GM21526 (cell line): Measurements from ENCODE around the gene TNFRSF8.

Source experiments
- ATAC-seq: cut with Tn5 transposase; IDR thresholded peaks from one replicate; pipeline ENCODE4 v1.9.1; 2021; ENCODE audit warnings: moderate library complexity; ENCODE audit not compliant: unreplicated experiment, low FRiP score

Gene TNFRSF8

GRCh38 chr1:12059722-12060464 is 3.2 kb upstream of the TNFRSF8 start:
- no peak for ATAC-seq

GRCh38 chr1:12060500-12060899 is 2.6 kb upstream of the TNFRSF8 start:
- no peak for ATAC-seq

GRCh38 chr1:12064073-12064969 is 1.2 kb downstream of the TNFRSF8 start:
- ATAC-seq = no peak

- no peak for ATAC-seq
Observed at GRCh38 chr1:12065872-12066271, 2.8 kb downstream of the TNFRSF8 start.

GRCh38 chr1:12067900-12068821 is 5.1 kb downstream of the TNFRSF8 start:
- no peak for ATAC-seq

- no peak for ATAC-seq
Observed at GRCh38 chr1:12069623-12070244, 6.6 kb downstream of the TNFRSF8 start.

GRCh38 chr1:12071892-12072291 is 8.8 kb downstream of the TNFRSF8 start:
- ATAC-seq = no peak

- no peak for ATAC-seq
Observed at GRCh38 chr1:12072741-12073140, 9.6 kb downstream of the TNFRSF8 start.

GRCh38 chr1:12073796-12074195 is 10.7 kb downstream of the TNFRSF8 start:
- no peak for ATAC-seq

GRCh38 chr1:12075195-12076114 is 12.4 kb downstream of the TNFRSF8 start:
- no peak for ATAC-seq

GRCh38 chr1:12076425-12077005 is 13.4 kb downstream of the TNFRSF8 start:
- ATAC-seq = no peak

- ATAC-seq = no peak
Observed at GRCh38 chr1:12078575-12078937, 15.5 kb downstream of the TNFRSF8 start.

GRCh38 chr1:12078938-12079861 is 16.1 kb downstream of the TNFRSF8 start:
- no peak for ATAC-seq

GRCh38 chr1:12080156-12080555 is 17.1 kb downstream of the TNFRSF8 start:
- ATAC-seq = no peak

- ATAC-seq = no peak
Observed at GRCh38 chr1:12080773-12081556, 17.9 kb downstream of the TNFRSF8 start.

- no peak for ATAC-seq
Observed at GRCh38 chr1:12081648-12082396, 18.7 kb downstream of the TNFRSF8 start.
